KOPT-K1 (cell line): ENCODE measurements around the gene COPZ2.
A peak's percentile ranks its signal among the peaks of the same experiment; 100 is the strongest.

Experiments
- H3K27ac ChIP-seq: fragments of 200-600 bp; sonication (generic); 2 replicates; pipeline ENCODE4 v1.5.1; 2016; ENCODE audit warnings: antibody characterized with exemption, mild to moderate bottlenecking, low read depth, low read length; ENCODE audit not compliant: poor library complexity, severe bottlenecking
- H3K36me3 ChIP-seq: fragments of 200-600 bp; sonication (generic); 2 replicates; pipeline ENCODE4 v1.5.1; 2017; ENCODE audit warnings: antibody characterized with exemption, mild to moderate bottlenecking, low read length, moderate library complexity; ENCODE audit not compliant: insufficient read depth
- H3K9me3 ChIP-seq: fragments of 200-600 bp; sonication (generic); 2 replicates; pipeline ENCODE4 v1.5.1; 2017; ENCODE audit warnings: antibody characterized with exemption, low read length, mild to moderate bottlenecking; ENCODE audit not compliant: insufficient read depth, poor library complexity, severe bottlenecking

COPZ2 gene

GRCh38 chr17:47981462-47981861 is 56.1 kb downstream of the COPZ2 start:
- Histone ChIP-seq H3K36me3 (peaks cover 98% of the 10 kb centered on the region), H3K9me3 (no peaks in the 10 kb centered on the region), H3K27ac (peak overlapping the region; percentile 46)

GRCh38 chr17:47980541-47980940 is 57.1 kb downstream of the COPZ2 start:
- Histone ChIP-seq H3K9me3 (no peaks in the 10 kb centered on the region), H3K36me3 (peaks cover 94% of the 10 kb centered on the region), H3K27ac (peak overlapping the region; percentile 46)

GRCh38 chr17:47978324-47978723 is 59.3 kb downstream of the COPZ2 start:
- Histone ChIP-seq H3K27ac (no peak overlapping the region), H3K36me3 (peaks cover 94% of the 10 kb centered on the region), H3K9me3 (no peaks in the 10 kb centered on the region)
